B cell (primary cell): Measurements from ENCODE around the gene TRANK1. TPM values are rescaled to one million over a fixed set of nuclear protein-coding genes. Genes with fewer than 3 reads are reported as not detected.

Source experiments
- ATAC-seq: fragments of 200-7000 bp; cut with Tn5 transposase; one replicate; pipeline ENCODE4 v1.10.0; 2021; ENCODE audit warnings: low read depth, mild to moderate bottlenecking, moderate number of reproducible peaks, moderate library complexity
- CTCF ChIA-PET: fragments of 350-600 bp; sonication (Branson Sonifier 250); formaldehyde crosslinking; loops from one replicate; lab custom pipeline; 2021; ENCODE audit warnings: antibody characterized with exemption, inconsistent platforms; lab: Charles Lee
- POLR2A ChIA-PET: fragments of 350-600 bp; sonication (Branson Sonifier 250); formaldehyde crosslinking; loops from one replicate; lab custom pipeline; 2021; ENCODE audit warnings: antibody characterized with exemption; lab: Charles Lee
- DNase-seq: peaks from one replicate; pipeline ENCODE4 v3.0.0; 2013
- H2AFZ ChIP-seq: 2 replicates; pipeline ENCODE4 v1.6.1; 2012; ENCODE audit warnings: mild to moderate bottlenecking, low read depth, low read length; ENCODE audit not compliant: insufficient read depth, poor library complexity, severe bottlenecking
- H3K27ac ChIP-seq, 2 donors: 1 replicate in 1 of 2; 2 replicates in 1 of 2; pipeline ENCODE4 v1.5.1; 2012 to 2013; ENCODE audit warnings: low read length in 2 of 2, mild to moderate bottlenecking in 2 of 2, moderate library complexity in 1 of 2
- H3K27me3 ChIP-seq, 4 experiments: fragments of 200-600 bp in 1 of 4; sonication (generic) in 1 of 4; replicated peaks in 1 of 4; 1 replicate in 2 of 4; 2 replicates in 2 of 4; pipeline versions ENCODE4 v1.6.1 to v1.7.0; 2013 to 2016; ENCODE audit warnings: low read length in 3 of 4, mild to moderate bottlenecking in 2 of 4, mixed read lengths in 1 of 4, moderate library complexity in 1 of 4; ENCODE audit not compliant: insufficient read depth in 4 of 4, control insufficient read depth in 3 of 4; ENCODE audit errors: control extremely low read depth in 1 of 4
- H3K36me3 ChIP-seq, 2 experiments: replicated peaks in 1 of 2; 1 replicate in 1 of 2; 2 replicates in 1 of 2; pipeline versions ENCODE4 v1.6.1 to v1.7.1; 2013; ENCODE audit warnings: low read length in 1 of 2; ENCODE audit not compliant: insufficient read depth in 2 of 2, control insufficient read depth in 1 of 2; ENCODE audit errors: control extremely low read depth in 1 of 2, extremely low read depth in 1 of 2
- H3K4me1 ChIP-seq, 2 donors: fragments of 200-600 bp in 1 of 2; sonication (generic) in 1 of 2; 1 replicate in 1 of 2; 2 replicates in 1 of 2; pipeline versions ENCODE4 v1.5.1 to v1.6.1; 2013 to 2017; ENCODE audit warnings: low read length in 2 of 2; ENCODE audit not compliant: control insufficient read depth in 2 of 2, insufficient read depth in 2 of 2
- H3K4me2 ChIP-seq: replicated peaks from 2 replicates; pipeline ENCODE3; 2012; ENCODE audit warnings: mild to moderate bottlenecking, low read depth, low read length; ENCODE audit not compliant: poor library complexity, severe bottlenecking
- H3K4me3 ChIP-seq, 5 experiments: fragments of 200-600 bp in 1 of 5; sonication (generic) in 1 of 5; 1 replicate in 3 of 5; 2 replicates in 2 of 5; pipeline versions ENCODE4 v1.5.1 to v1.7.0; 2011 to 2016; ENCODE audit warnings: low read length in 4 of 5, mild to moderate bottlenecking in 4 of 5, low read depth in 2 of 5, control low read depth in 1 of 5, moderate library complexity in 1 of 5; ENCODE audit not compliant: insufficient read depth in 1 of 5; ENCODE audit errors: control extremely low read depth in 1 of 5, extremely low read depth in 1 of 5
- H3K79me2 ChIP-seq: fragments of 200-600 bp; sonication (generic); one replicate; pipeline ENCODE4 v1.6.0; 2016; ENCODE audit warnings: low read length; ENCODE audit not compliant: control insufficient read depth, insufficient read depth
- H3K9ac ChIP-seq: fragments of 200-600 bp; sonication (generic); 2 replicates; pipeline ENCODE4 v1.6.1; 2017; ENCODE audit warnings: mild to moderate bottlenecking, low read length, moderate library complexity
- H3K9me3 ChIP-seq, 3 donors: one replicate each; pipeline versions ENCODE4 v1.6.1 to v1.7.1; 2013; ENCODE audit warnings: low read length in 2 of 3; ENCODE audit not compliant: control insufficient read depth in 2 of 3, insufficient read depth in 1 of 3; ENCODE audit errors: control extremely low read depth in 1 of 3
- H4K20me1 ChIP-seq: 2 replicates; pipeline ENCODE4 v1.6.0; 2012; ENCODE audit warnings: mild to moderate bottlenecking, low read length; ENCODE audit not compliant: insufficient read depth, control insufficient read depth, poor library complexity, severe bottlenecking
- H3K27ac Mint-ChIP-seq: one replicate; pipeline ENCODE4 v1.8.0; 2021; ENCODE audit warnings: mixed read lengths
- H3K27me3 Mint-ChIP-seq: one replicate; pipeline ENCODE4 v1.8.0; 2021; ENCODE audit warnings: mixed read lengths
- H3K4me1 Mint-ChIP-seq: one replicate; pipeline ENCODE4 v1.8.0; 2021; ENCODE audit warnings: mixed read lengths
- H3K4me3 Mint-ChIP-seq: one replicate; pipeline ENCODE4 v1.8.0; 2021; ENCODE audit warnings: mixed read lengths
- H3K9me3 Mint-ChIP-seq: one replicate; pipeline ENCODE4 v1.8.0; 2022; ENCODE audit warnings: mixed read lengths; ENCODE audit not compliant: insufficient read depth
- EZH2 ChIP-seq: IDR thresholded peaks from 2 replicates; pipeline ENCODE4 v1.6.1; 2012; ENCODE audit warnings: borderline replicate concordance, low read depth, mild to moderate bottlenecking, moderate library complexity, low read length; ENCODE audit not compliant: insufficient read depth, poor library complexity, severe bottlenecking
- WGBS: methylation state at CpG from one replicate; pipeline ENCODE4 v1.1.5; 2013; ENCODE audit warnings: missing lambda C conversion rate; ENCODE audit not compliant: insufficient coverage; 5-methylcytosine and 5-hydroxymethylcytosine counted together
- intact Hi-C: fragments of 100-400 bp; cut with micrococcal nuclease; formaldehyde crosslinking; loops from one replicate; pipeline ENCODE4 v1.10.0; 2022
- polyA plus RNA-seq: library from polyadenylated mRNA; depleted of rRNA; stranded (reverse); fragments of >200 nt; gene quantifications from 2 replicates; pipeline ENCODE4 v1.2.3, GENCODE V29; 2012
- total RNA-seq, 2 donors: library from RNA; stranded (reverse); fragments of 120-200 nt in 1 of 2; gene quantifications; 1 replicate in 1 of 2; 2 replicates in 1 of 2; pipeline versions ENCODE4 v1.2.3 to v1.2.4, GENCODE V29; 2013 to 2022
- TF ChIP-seq, protein P1 (sequence below): fragments of 200-600 bp; IDR thresholded peaks from one replicate; pipeline ENCODE4 v1.8.0; 2022; ENCODE audit warnings: antibody characterized with exemption, mild to moderate bottlenecking

Gene TRANK1
- total and polyA plus RNA-seq, 2 donors (not counting 1 experiment from before 2014, with no cell fraction given), result 20.8 to 147 TPM

DNA sequence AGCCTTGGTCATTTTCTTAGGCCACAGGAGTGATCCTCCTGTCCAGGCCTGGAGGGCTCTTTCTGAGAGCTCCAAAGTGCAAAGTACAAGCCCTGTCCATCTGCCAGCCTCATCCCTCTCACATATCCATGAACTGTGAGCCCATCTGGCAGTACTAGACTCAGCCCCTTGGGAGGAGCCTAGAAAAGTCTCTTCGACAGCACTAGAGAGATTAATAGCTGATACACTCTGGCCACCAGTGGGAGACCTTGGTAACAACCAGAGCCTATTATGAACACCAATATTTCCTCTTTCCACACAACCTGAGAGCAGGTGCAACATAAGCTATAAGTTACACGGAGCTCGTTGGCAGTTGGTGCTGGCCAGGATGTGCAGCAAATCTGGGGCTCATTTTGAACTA, 121.0 kb downstream of the TRANK1 start:
- Histone ChIP-seq H3K4me1 (no peaks in the 10 kb centered on the region), H3K9ac (no peak overlapping the region), H3K4me2 (no peak overlapping the region), H3K4me3 (no peak overlapping the region), H4K20me1 (no peaks in the 10 kb centered on the region), H3K27me3 (no peaks in the 10 kb centered on the region), H3K9me3 (no peaks in the 10 kb centered on the region), H3K79me2 (no peaks in the 10 kb centered on the region), H2AFZ (no peak overlapping the region), H3K36me3 (peaks cover 0 to 37% of the 10 kb centered on the region in 2 experiments), H3K27ac (no peak overlapping the region)
- no peak for ATAC-seq
- no peak for DNase-seq
- H3K9me3 Mint-ChIP-seq, result no peaks in the 10 kb centered on the region
- ChIA-PET POLR2A (no interaction called here), CTCF (no interaction called here)
- no peaks in the 10 kb centered on the region for H3K4me1 Mint-ChIP-seq
- no peak overlapping the region for H3K4me3 Mint-ChIP-seq
- intact Hi-C loops, result no loop called here
- no peak overlapping the region for H3K27ac Mint-ChIP-seq
- 100% methylated on average over 3 of the region's 3 CpGs for WGBS
- H3K27me3 Mint-ChIP-seq, result no peaks in the 10 kb centered on the region
- no peak for TF ChIP-seq EZH2
- TF ChIP-seq, protein P1, sequence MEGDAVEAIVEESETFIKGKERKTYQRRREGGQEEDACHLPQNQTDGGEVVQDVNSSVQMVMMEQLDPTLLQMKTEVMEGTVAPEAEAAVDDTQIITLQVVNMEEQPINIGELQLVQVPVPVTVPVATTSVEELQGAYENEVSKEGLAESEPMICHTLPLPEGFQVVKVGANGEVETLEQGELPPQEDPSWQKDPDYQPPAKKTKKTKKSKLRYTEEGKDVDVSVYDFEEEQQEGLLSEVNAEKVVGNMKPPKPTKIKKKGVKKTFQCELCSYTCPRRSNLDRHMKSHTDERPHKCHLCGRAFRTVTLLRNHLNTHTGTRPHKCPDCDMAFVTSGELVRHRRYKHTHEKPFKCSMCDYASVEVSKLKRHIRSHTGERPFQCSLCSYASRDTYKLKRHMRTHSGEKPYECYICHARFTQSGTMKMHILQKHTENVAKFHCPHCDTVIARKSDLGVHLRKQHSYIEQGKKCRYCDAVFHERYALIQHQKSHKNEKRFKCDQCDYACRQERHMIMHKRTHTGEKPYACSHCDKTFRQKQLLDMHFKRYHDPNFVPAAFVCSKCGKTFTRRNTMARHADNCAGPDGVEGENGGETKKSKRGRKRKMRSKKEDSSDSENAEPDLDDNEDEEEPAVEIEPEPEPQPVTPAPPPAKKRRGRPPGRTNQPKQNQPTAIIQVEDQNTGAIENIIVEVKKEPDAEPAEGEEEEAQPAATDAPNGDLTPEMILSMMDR, result no peak

DNA sequence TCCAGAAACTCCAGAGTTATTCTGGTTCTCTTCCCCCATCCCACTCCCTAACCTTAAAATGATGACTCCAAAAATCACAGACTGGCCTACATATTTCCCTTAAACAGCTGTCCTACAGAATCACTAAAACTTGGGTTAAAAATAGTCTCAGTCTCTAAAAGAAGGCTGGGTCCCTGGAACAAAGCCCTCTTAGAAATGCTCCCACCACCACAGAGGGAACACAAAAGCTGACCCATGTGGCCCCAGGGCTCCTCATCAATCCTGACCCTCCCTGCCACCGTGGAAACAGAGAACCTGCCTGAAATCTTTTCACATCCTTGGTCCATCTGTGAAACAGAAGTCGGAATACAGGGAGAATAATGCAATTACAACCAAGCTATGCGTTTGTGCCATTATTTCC, 124.8 kb downstream of the TRANK1 start:
- H3K4me3 Mint-ChIP-seq, result no peak overlapping the region
- H3K9me3 ChIP-seq, result no peaks in the 10 kb centered on the region
- DNase-seq (no peak), ATAC-seq (no peak)
- H3K4me3 ChIP-seq, result no peak overlapping the region
- WGBS, result 93% methylated on average over 2 of the region's 3 CpGs
- no peak overlapping the region for H3K4me2 ChIP-seq
- H3K27ac Mint-ChIP-seq, result no peak overlapping the region
- intact Hi-C loops, result no loop called here
- H3K4me1 ChIP-seq, result no peaks in the 10 kb centered on the region
- no peak overlapping the region for H2AFZ ChIP-seq
- ChIA-PET CTCF (no interaction called here), POLR2A (no interaction called here)
- no peaks in the 10 kb centered on the region for H3K27me3 ChIP-seq
- H3K27me3 Mint-ChIP-seq, result no peaks in the 10 kb centered on the region
- H4K20me1 ChIP-seq, result no peaks in the 10 kb centered on the region
- H3K79me2 ChIP-seq, result no peaks in the 10 kb centered on the region
- peaks cover 0 to 7% of the 10 kb centered on the region in 2 experiments for H3K36me3 ChIP-seq
- H3K27ac ChIP-seq, result no peak overlapping the region
- TF ChIP-seq, protein P1, result no peak
- TF ChIP-seq EZH2, result no peak
- H3K4me1 Mint-ChIP-seq, result no peaks in the 10 kb centered on the region
- no peak overlapping the region for H3K9ac ChIP-seq
- H3K9me3 Mint-ChIP-seq, result no peaks in the 10 kb centered on the region
